ENCODE results near the gene RASAL2. TPM values are rescaled to one million over a fixed set of nuclear protein-coding genes. Genes with fewer than 3 reads are reported as not detected.

RASAL2 gene
- total and polyA plus RNA-seq, 5 donors = 6.9 to 34.3 (median 28.4) TPM

- Histone ChIP-seq H3K27ac (ENCODE audit: low read length) (no peak overlapping the region), H3K4me3 (ENCODE audit: low read length) (no peak overlapping the region), H3K27me3 (ENCODE audit: control insufficient read depth, insufficient read depth) (no peaks in the 10 kb centered on the region), H3K4me1 (ENCODE audit: control insufficient read depth, insufficient read depth, low read length) (peaks cover 3% of the 10 kb centered on the region), H3K9me3 (ENCODE audit: control insufficient read depth, low read length) (no peaks in the 10 kb centered on the region)
- DNase-seq = no peak
- WGBS = 27% methylated on average over 2 of the region's 2 CpGs
- ATAC-seq = no peak
- intact Hi-C loops (cut with DNase I) = no loop called here
Measured at GRCh38 chr1:178161516-178161915, 67.6 kb downstream of the RASAL2 start.

GRCh38 chr1:178165196-178165595, 71.3 kb downstream of the RASAL2 start:
- H3K27me3 ChIP-seq (ENCODE audit: control insufficient read depth, insufficient read depth) = no peaks in the 10 kb centered on the region
- no peaks in the 10 kb centered on the region for H3K4me1 ChIP-seq (ENCODE audit: control insufficient read depth, insufficient read depth, low read length)
- no peak overlapping the region for H3K4me3 ChIP-seq (ENCODE audit: low read length)
- ATAC-seq = no peak
- H3K9me3 ChIP-seq (ENCODE audit: control insufficient read depth, low read length) = no peaks in the 10 kb centered on the region
- DNase-seq = no peak
- 84% methylated on average over 1 of the region's 1 CpG for WGBS
- H3K27ac ChIP-seq (ENCODE audit: low read length) = no peak overlapping the region
- intact Hi-C loops (cut with DNase I) = no loop called here

GRCh38 chr1:178166429-178167024, 72.6 kb downstream of the RASAL2 start:
- no peak overlapping the region for H3K27ac ChIP-seq (ENCODE audit: low read length)
- no peaks in the 10 kb centered on the region for H3K4me1 ChIP-seq (ENCODE audit: control insufficient read depth, insufficient read depth, low read length)
- H3K27me3 ChIP-seq (ENCODE audit: control insufficient read depth, insufficient read depth) = no peaks in the 10 kb centered on the region
- DNase-seq = no peak
- no peaks in the 10 kb centered on the region for H3K9me3 ChIP-seq (ENCODE audit: control insufficient read depth, low read length)
- 63% methylated on average over 1 of the region's 1 CpG for WGBS
- no peak for ATAC-seq
- no peak overlapping the region for H3K4me3 ChIP-seq (ENCODE audit: low read length)
- intact Hi-C loops (cut with DNase I) = no loop called here

- intact Hi-C loops (cut with DNase I) = no loop called here
- Histone ChIP-seq H3K4me3 (ENCODE audit: low read length) (no peak overlapping the region), H3K4me1 (ENCODE audit: control insufficient read depth, insufficient read depth, low read length) (peaks cover 3% of the 10 kb centered on the region), H3K9me3 (ENCODE audit: control insufficient read depth, low read length) (no peaks in the 10 kb centered on the region), H3K27ac (ENCODE audit: low read length) (no peak overlapping the region), H3K27me3 (ENCODE audit: control insufficient read depth, insufficient read depth) (no peaks in the 10 kb centered on the region)
- WGBS = 68% methylated on average over 2 of the region's 2 CpGs
- peak in 1 of 2 donors; percentile 53 for ATAC-seq
- no peak for DNase-seq
Measured at GRCh38 chr1:178168536-178168935, 74.6 kb downstream of the RASAL2 start.

GRCh38 chr1:178169649-178170048, 75.7 kb downstream of the RASAL2 start:
- Histone ChIP-seq H3K9me3 (ENCODE audit: control insufficient read depth, low read length) (no peaks in the 10 kb centered on the region), H3K4me3 (ENCODE audit: low read length) (no peak overlapping the region), H3K27me3 (ENCODE audit: control insufficient read depth, insufficient read depth) (no peaks in the 10 kb centered on the region), H3K27ac (ENCODE audit: low read length) (no peak overlapping the region), H3K4me1 (ENCODE audit: control insufficient read depth, insufficient read depth, low read length) (peaks cover 4% of the 10 kb centered on the region)
- ATAC-seq (no peak), DNase-seq (no peak)
- 89% methylated on average over 1 of the region's 1 CpG for WGBS
- intact Hi-C loops (cut with DNase I) = loop anchor here in 2 of 4 donors (10.0 kb wide), 2 partner anchors 65 to 135 kb away; no protein-coding TSS in a partner anchor

GRCh38 chr1:178172939-178173338, 79.0 kb downstream of the RASAL2 start:
- intact Hi-C loops (cut with DNase I) = loop anchor here in 2 of 4 donors (10.0 kb wide), 2 partner anchors 68 to 138 kb away; no protein-coding TSS in a partner anchor
- WGBS = 75% methylated on average over 3 of the region's 3 CpGs
- no peak for ATAC-seq

GRCh38 chr1:178174539-178174938, 80.6 kb downstream of the RASAL2 start:
- no peak overlapping the region for H3K27ac ChIP-seq (ENCODE audit: low read length)

More at GRCh38 chr1:178172939-178173338, 79.0 kb downstream of the RASAL2 start:
- Histone ChIP-seq H3K9me3 (ENCODE audit: control insufficient read depth, low read length) (no peaks in the 10 kb centered on the region), H3K4me1 (ENCODE audit: control insufficient read depth, insufficient read depth, low read length) (peaks cover 6% of the 10 kb centered on the region), H3K27me3 (ENCODE audit: control insufficient read depth, insufficient read depth) (no peaks in the 10 kb centered on the region), H3K4me3 (ENCODE audit: low read length) (no peak overlapping the region), H3K27ac (ENCODE audit: low read length) (no peak overlapping the region)
- DNase-seq = no peak

GRCh38 chr1:178180405-178180804, 86.5 kb downstream of the RASAL2 start:
- 94% methylated on average over 10 of the region's 10 CpGs for WGBS
- Histone ChIP-seq H3K27me3 (ENCODE audit: control insufficient read depth, insufficient read depth) (no peaks in the 10 kb centered on the region), H3K9me3 (ENCODE audit: control insufficient read depth, low read length) (no peaks in the 10 kb centered on the region), H3K4me3 (ENCODE audit: low read length) (no peak overlapping the region), H3K27ac (ENCODE audit: low read length) (no peak overlapping the region), H3K4me1 (ENCODE audit: control insufficient read depth, insufficient read depth, low read length) (peaks cover 2% of the 10 kb centered on the region)
- intact Hi-C loops (cut with DNase I) = loop anchor here in 1 of 4 donors (10.0 kb wide), 1 partner anchor 86 kb away; the partner anchor contains the start of gene RASAL2
- ATAC-seq (no peak), DNase-seq (no peak)

More at GRCh38 chr1:178174539-178174938, 80.6 kb downstream of the RASAL2 start:
- intact Hi-C loops (cut with DNase I) = loop anchor here in 2 of 4 donors (10.0 kb wide), 2 partner anchors 70 to 140 kb away; no protein-coding TSS in a partner anchor
- WGBS = 10% methylated on average over 1 of the region's 1 CpG
- Histone ChIP-seq H3K4me3 (ENCODE audit: low read length) (peak overlapping the region; percentile 15), H3K9me3 (ENCODE audit: control insufficient read depth, low read length) (no peaks in the 10 kb centered on the region), H3K4me1 (ENCODE audit: control insufficient read depth, insufficient read depth, low read length) (peaks cover 6% of the 10 kb centered on the region), H3K27me3 (ENCODE audit: control insufficient read depth, insufficient read depth) (no peaks in the 10 kb centered on the region)
- ATAC-seq (peak; percentile 56 to 68), DNase-seq (no peak)

GRCh38 chr1:178183796-178184195, 89.9 kb downstream of the RASAL2 start:
- ATAC-seq (no peak), DNase-seq (no peak)
- intact Hi-C loops (cut with DNase I) = loop anchor here in 1 of 4 donors (10.0 kb wide), 1 partner anchor 89 kb away; the partner anchor contains the start of gene RASAL2
- Histone ChIP-seq H3K4me3 (ENCODE audit: low read length) (no peak overlapping the region), H3K9me3 (ENCODE audit: control insufficient read depth, low read length) (no peaks in the 10 kb centered on the region), H3K27me3 (ENCODE audit: control insufficient read depth, insufficient read depth) (no peaks in the 10 kb centered on the region), H3K27ac (ENCODE audit: low read length) (no peak overlapping the region), H3K4me1 (ENCODE audit: control insufficient read depth, insufficient read depth, low read length) (peaks cover 1% of the 10 kb centered on the region)

- intact Hi-C loops (cut with DNase I) = loop anchor here in 1 of 4 donors (10.0 kb wide), 1 partner anchor 94 kb away; the partner anchor contains the start of gene RASAL2
- no peak for DNase-seq
- Histone ChIP-seq H3K4me1 (ENCODE audit: control insufficient read depth, insufficient read depth, low read length) (peaks cover 1% of the 10 kb centered on the region), H3K4me3 (ENCODE audit: low read length) (peak overlapping the region; percentile 38), H3K9me3 (ENCODE audit: control insufficient read depth, low read length) (no peaks in the 10 kb centered on the region), H3K27me3 (ENCODE audit: control insufficient read depth, insufficient read depth) (no peaks in the 10 kb centered on the region), H3K27ac (ENCODE audit: low read length) (no peak overlapping the region)
- WGBS = 51% methylated on average over 3 of the region's 3 CpGs
- ATAC-seq = no peak
Measured at GRCh38 chr1:178188306-178188705, 94.4 kb downstream of the RASAL2 start.

- Histone ChIP-seq H3K27ac (ENCODE audit: low read length) (no peak overlapping the region), H3K27me3 (ENCODE audit: control insufficient read depth, insufficient read depth) (no peaks in the 10 kb centered on the region), H3K4me3 (ENCODE audit: low read length) (no peak overlapping the region), H3K4me1 (ENCODE audit: control insufficient read depth, insufficient read depth, low read length) (peaks cover 3% of the 10 kb centered on the region), H3K9me3 (ENCODE audit: control insufficient read depth, low read length) (no peaks in the 10 kb centered on the region)
- intact Hi-C loops (cut with DNase I) = loop anchor here in 1 of 4 donors (10.0 kb wide), 1 partner anchor 95 kb away; the partner anchor contains the start of gene RASAL2
- DNase-seq (peak in 2 of 3 donors; percentile 20 to 56), ATAC-seq (peak; percentile 64 to 70)
- WGBS = 75% methylated on average over 3 of the region's 3 CpGs
Measured at GRCh38 chr1:178189814-178190213, 95.9 kb downstream of the RASAL2 start.

Data from right cardiac atrium (tissue), 5 donors.